K562 treated with DMSO at 1 percent for 12 hours (cell line): ENCODE data around the gene ANTXR2. TPM values are rescaled to one million over a fixed set of nuclear protein-coding genes. Genes with fewer than 3 reads are reported as not detected.

ENCODE experiments used
- total RNA-seq: library from RNA; unstranded; fragments of 300-600 nt; gene quantifications from 2 replicates; pipeline ENCODE4 v1.2.3, GENCODE V29; 2022; ENCODE audit not compliant: insufficient read depth

ANTXR2 gene
- total RNA-seq = 12.1 and 32.5 TPM in 2 replicates

GRCh38 chr4:80072744-80073472 is at the start of gene ANTXR2:
ANTXR2 (minus strand) TSS chr4:80073229; CDS start chr4:80072560, 669 bp downstream.

Other genes with a start within 250 kb of the ANTXR2 start
- gene PRDM8, start 124.3 kb upstream of the ANTXR2 start, total RNA-seq = not detected in 2 replicates
- 0.26 and 1.1 TPM in 2 replicates for gene FGF5, start 193.4 kb upstream of the ANTXR2 start, total RNA-seq